Gastrocnemius medialis (tissue), 4 donors: Measurements from ENCODE around the gene ARMC8. TPM values are rescaled to one million over a fixed set of nuclear protein-coding genes. Genes with fewer than 3 reads are reported as not detected.

ENCODE experiments used
- ATAC-seq, 2 donors: fragments of 150-250 bp; one replicate each; pipeline ENCODE4 v1.9.1; 2016
- DNase-seq, 2 donors: peaks; one replicate each; pipeline ENCODE4 v3.0.0-alpha.2; 2019
- H3K27ac ChIP-seq, 4 donors: fragments of 200-600 bp; sonication (generic); 1 replicate in 1 of 4; 2 replicates in 3 of 4; pipeline ENCODE4 v1.5.1; 2016 to 2018; ENCODE audit warnings: mild to moderate bottlenecking in 2 of 4, moderate library complexity in 1 of 4
- H3K27me3 ChIP-seq, 3 donors: fragments of 200-600 bp; sonication (generic) in 2 of 3; 1 replicate in 1 of 3; 2 replicates in 2 of 3; pipeline versions ENCODE4 v1.5.1 to v1.6.0; 2016 to 2019; ENCODE audit warnings: mild to moderate bottlenecking in 1 of 3, moderate library complexity in 1 of 3
- H3K36me3 ChIP-seq, 2 donors: fragments of 200-600 bp; sonication (generic) in 1 of 2; one replicate each; pipeline ENCODE4 v1.5.1; 2017 to 2018
- H3K4me1 ChIP-seq, 2 donors: fragments of 200-600 bp; sonication (generic) in 1 of 2; one replicate each; pipeline ENCODE4 v1.5.1; 2016 to 2017; ENCODE audit warnings: mild to moderate bottlenecking in 2 of 2
- H3K4me3 ChIP-seq, 4 donors: fragments of 200-600 bp; sonication (generic) in 3 of 4; 1 replicate in 1 of 4; 2 replicates in 3 of 4; pipeline ENCODE4 v1.5.1; 2016 to 2019; ENCODE audit warnings: mild to moderate bottlenecking in 2 of 4
- H3K9me3 ChIP-seq, 3 donors: fragments of 200-600 bp; sonication (generic) in 2 of 3; 1 replicate in 1 of 3; 2 replicates in 2 of 3; pipeline ENCODE4 v1.5.1; 2016 to 2019
- CTCF ChIP-seq, 5 experiments: fragments of 450-650 bp in 3 of 5; fragments of 200-600 bp in 2 of 5; sonication (generic) in 2 of 5; IDR thresholded peaks in 4 of 5; conservative IDR thresholded peaks in 1 of 5; 1 replicate in 4 of 5; 2 replicates in 1 of 5; pipeline ENCODE4 v1.5.1; 2016 to 2019; ENCODE audit warnings: antibody characterized with exemption in 5 of 5, mild to moderate bottlenecking in 3 of 5, moderate library complexity in 3 of 5
- POLR2A ChIP-seq, 2 donors: fragments of 450-650 bp; IDR thresholded peaks; one replicate each; pipeline ENCODE4 v1.6.1; 2017; ENCODE audit warnings: antibody characterized with exemption in 2 of 2, mild to moderate bottlenecking in 2 of 2, moderate library complexity in 2 of 2
- in situ Hi-C, 4 donors: fragments of 200-750 bp; cut with MboI; loops; one replicate each; pipeline versions ENCODE4 v1.15.0 to v1.8.0; 2017; ENCODE audit warnings: low sequenced_read_pairs in 4 of 4
- intact Hi-C: fragments of 100-400 bp; cut with DNase I; formaldehyde crosslinking; loops from one replicate; pipeline ENCODE4 v1.15.1; 2023; ENCODE audit warnings: low total_unique reads
- total RNA-seq, 4 donors: library from RNA; depleted of rRNA; stranded (reverse); fragments of >200 nt; gene quantifications; one replicate each; pipeline versions ENCODE4 v1.1.0 to v1.2.3, GENCODE V29; 2016

Gene ARMC8
- total RNA-seq, 4 donors from 2014 or later, result 53.1 to 83.1 (median 65.8) TPM

GRCh38 chr3:138220242-138220641, 33.1 kb downstream of the ARMC8 start:
- TF ChIP-seq CTCF (IDR thresholded peaks at IDR 0.05 in 4 of 5, conservative IDR thresholded peaks at IDR 0.05 in 1 of 5), result no peak
- TF ChIP-seq POLR2A (IDR thresholded peaks at IDR 0.05), result no peak
- ATAC-seq, result no peak
- intact Hi-C loops, result no loop called here

GRCh38 chr3:138220788-138221187, 33.7 kb downstream of the ARMC8 start:
- no peaks in the 10 kb centered on the region for H3K27me3 ChIP-seq
- peaks cover 16 to 17% of the 10 kb centered on the region in 2 donors for H3K4me1 ChIP-seq
- in situ Hi-C loops (no loop called here), intact Hi-C loops (no loop called here)
- ATAC-seq (no peak), DNase-seq (no peak)
- TF ChIP-seq POLR2A (IDR thresholded peaks at IDR 0.05), result no peak
- peaks cover 0 to 38% of the 10 kb centered on the region in 2 donors for H3K36me3 ChIP-seq
- H3K4me3 ChIP-seq, result no peak overlapping the region
- H3K9me3 ChIP-seq, result no peaks in the 10 kb centered on the region
- no peak overlapping the region for H3K27ac ChIP-seq

More at GRCh38 chr3:138220242-138220641, 33.1 kb downstream of the ARMC8 start:
- Histone ChIP-seq H3K27ac (no peak overlapping the region), H3K27me3 (no peaks in the 10 kb centered on the region), H3K4me1 (peaks cover 16 to 17% of the 10 kb centered on the region in 2 donors), H3K36me3 (peaks cover 0 to 33% of the 10 kb centered on the region in 2 donors), H3K4me3 (no peak overlapping the region), H3K9me3 (no peaks in the 10 kb centered on the region)
- DNase-seq, result no peak
- in situ Hi-C loops, result no loop called here

- no peak overlapping the region for H3K4me3 ChIP-seq
- DNase-seq, result no peak
- no peaks in the 10 kb centered on the region for H3K9me3 ChIP-seq
- TF ChIP-seq POLR2A (IDR thresholded peaks at IDR 0.05) (no peak), CTCF (IDR thresholded peaks at IDR 0.05 in 4 of 5, conservative IDR thresholded peaks at IDR 0.05 in 1 of 5) (no peak)
- H3K4me1 ChIP-seq, result peaks cover 16 to 17% of the 10 kb centered on the region in 2 donors
- no peak for ATAC-seq
- H3K27ac ChIP-seq, result no peak overlapping the region
- peaks cover 0 to 48% of the 10 kb centered on the region in 2 donors for H3K36me3 ChIP-seq
- intact Hi-C loops (no loop called here), in situ Hi-C loops (no loop called here)
- no peaks in the 10 kb centered on the region for H3K27me3 ChIP-seq
These were observed 35.2 kb downstream of the ARMC8 start for GRCh38 chr3:138222131-138222941.

GRCh38 chr3:138222942-138223287, 35.8 kb downstream of the ARMC8 start:
- in situ Hi-C loops (no loop called here), intact Hi-C loops (no loop called here)
- TF ChIP-seq CTCF (IDR thresholded peaks at IDR 0.05 in 4 of 5, conservative IDR thresholded peaks at IDR 0.05 in 1 of 5) (no peak), POLR2A (IDR thresholded peaks at IDR 0.05) (no peak)
- Histone ChIP-seq H3K27me3 (no peaks in the 10 kb centered on the region), H3K4me1 (peaks cover 15 to 16% of the 10 kb centered on the region in 2 donors), H3K36me3 (peaks cover 0 to 49% of the 10 kb centered on the region in 2 donors), H3K27ac (no peak overlapping the region), H3K9me3 (no peaks in the 10 kb centered on the region), H3K4me3 (no peak overlapping the region)
- DNase-seq (no peak), ATAC-seq (no peak)

- in situ Hi-C loops, result no loop called here
- Histone ChIP-seq H3K4me3 (no peak overlapping the region), H3K27me3 (no peaks in the 10 kb centered on the region), H3K9me3 (no peaks in the 10 kb centered on the region), H3K36me3 (peaks cover 0 to 83% of the 10 kb centered on the region in 2 donors), H3K27ac (no peak overlapping the region), H3K4me1 (no peaks in the 10 kb centered on the region)
- no peak for DNase-seq
- TF ChIP-seq CTCF (IDR thresholded peaks at IDR 0.05 in 4 of 5, conservative IDR thresholded peaks at IDR 0.05 in 1 of 5) (no peak), POLR2A (IDR thresholded peaks at IDR 0.05) (no peak)
- intact Hi-C loops, result no loop called here
- ATAC-seq, result no peak
These were observed 40.5 kb downstream of the ARMC8 start for GRCh38 chr3:138227650-138228049.
